Measurements from ENCODE around the gene CSNK1D.

Gene CSNK1D

GRCh38 chr17:82281502-82282238 lies 8.2 kb upstream of the CSNK1D start:
- TF ChIP-seq TAF1 (IDR thresholded peaks at IDR 0.05; ENCODE audit: borderline replicate concordance, insufficient read depth, low read length) (no peak), POLR2AphosphoS5 (IDR thresholded peaks at IDR 0.05; ENCODE audit: low read depth, low read length) (no peak), FOXP2 (optimal IDR thresholded peaks at IDR 0.05; ENCODE audit: borderline replicate concordance, extremely low read depth, extremely low read length, insufficient read depth) (no peak), REST (IDR thresholded peaks at IDR 0.05; ENCODE audit: insufficient read depth in 1 of 2, low read depth in 2 of 2, low read length in 2 of 2) (no peak), SIN3A (IDR thresholded peaks at IDR 0.05; ENCODE audit: borderline replicate concordance, insufficient read depth, low read length) (no peak)

- no peak for TF ChIP-seq TAF1 (IDR thresholded peaks at IDR 0.05; ENCODE audit: borderline replicate concordance, insufficient read depth, low read length)
- TF ChIP-seq SIN3A (IDR thresholded peaks at IDR 0.05; ENCODE audit: borderline replicate concordance, insufficient read depth, low read length) = no peak
- TF ChIP-seq POLR2AphosphoS5 (IDR thresholded peaks at IDR 0.05; ENCODE audit: low read depth, low read length) = no peak
- TF ChIP-seq REST (IDR thresholded peaks at IDR 0.05; ENCODE audit: insufficient read depth in 1 of 2, low read depth in 2 of 2, low read length in 2 of 2) = no peak
- no peak for TF ChIP-seq FOXP2 (optimal IDR thresholded peaks at IDR 0.05; ENCODE audit: borderline replicate concordance, extremely low read depth, extremely low read length, insufficient read depth)
These were observed 7.6 kb upstream of the CSNK1D start for GRCh38 chr17:82281076-82281475.

GRCh38 chr17:82280537-82280936 lies 7.0 kb upstream of the CSNK1D start:
- TF ChIP-seq REST (IDR thresholded peaks at IDR 0.05; ENCODE audit: insufficient read depth in 1 of 2, low read depth in 2 of 2, low read length in 2 of 2) (no peak), SIN3A (IDR thresholded peaks at IDR 0.05; ENCODE audit: borderline replicate concordance, insufficient read depth, low read length) (no peak), FOXP2 (optimal IDR thresholded peaks at IDR 0.05; ENCODE audit: borderline replicate concordance, extremely low read depth, extremely low read length, insufficient read depth) (no peak), TAF1 (IDR thresholded peaks at IDR 0.05; ENCODE audit: borderline replicate concordance, insufficient read depth, low read length) (no peak), POLR2AphosphoS5 (IDR thresholded peaks at IDR 0.05; ENCODE audit: low read depth, low read length) (no peak)

- TF ChIP-seq FOXP2 (optimal IDR thresholded peaks at IDR 0.05; ENCODE audit: borderline replicate concordance, extremely low read depth, extremely low read length, insufficient read depth) = no peak
- TF ChIP-seq SIN3A (IDR thresholded peaks at IDR 0.05; ENCODE audit: borderline replicate concordance, insufficient read depth, low read length) = no peak
- no peak for TF ChIP-seq POLR2AphosphoS5 (IDR thresholded peaks at IDR 0.05; ENCODE audit: low read depth, low read length)
- TF ChIP-seq TAF1 (IDR thresholded peaks at IDR 0.05; ENCODE audit: borderline replicate concordance, insufficient read depth, low read length) = no peak
- no peak for TF ChIP-seq REST (IDR thresholded peaks at IDR 0.05; ENCODE audit: insufficient read depth in 1 of 2, low read depth in 2 of 2, low read length in 2 of 2)
These were observed 5.4 kb upstream of the CSNK1D start for GRCh38 chr17:82278786-82279391.

Data from PFSK-1 (cell line).